GM18511 (cell line): Measurements from ENCODE around the gene ADM.

ENCODE experiments used
- ATAC-seq: cut with Tn5 transposase; IDR thresholded peaks from one replicate; pipeline ENCODE4 v1.9.1; 2021; ENCODE audit warnings: mild to moderate bottlenecking, moderate library complexity; ENCODE audit not compliant: unreplicated experiment

Gene ADM

DNA sequence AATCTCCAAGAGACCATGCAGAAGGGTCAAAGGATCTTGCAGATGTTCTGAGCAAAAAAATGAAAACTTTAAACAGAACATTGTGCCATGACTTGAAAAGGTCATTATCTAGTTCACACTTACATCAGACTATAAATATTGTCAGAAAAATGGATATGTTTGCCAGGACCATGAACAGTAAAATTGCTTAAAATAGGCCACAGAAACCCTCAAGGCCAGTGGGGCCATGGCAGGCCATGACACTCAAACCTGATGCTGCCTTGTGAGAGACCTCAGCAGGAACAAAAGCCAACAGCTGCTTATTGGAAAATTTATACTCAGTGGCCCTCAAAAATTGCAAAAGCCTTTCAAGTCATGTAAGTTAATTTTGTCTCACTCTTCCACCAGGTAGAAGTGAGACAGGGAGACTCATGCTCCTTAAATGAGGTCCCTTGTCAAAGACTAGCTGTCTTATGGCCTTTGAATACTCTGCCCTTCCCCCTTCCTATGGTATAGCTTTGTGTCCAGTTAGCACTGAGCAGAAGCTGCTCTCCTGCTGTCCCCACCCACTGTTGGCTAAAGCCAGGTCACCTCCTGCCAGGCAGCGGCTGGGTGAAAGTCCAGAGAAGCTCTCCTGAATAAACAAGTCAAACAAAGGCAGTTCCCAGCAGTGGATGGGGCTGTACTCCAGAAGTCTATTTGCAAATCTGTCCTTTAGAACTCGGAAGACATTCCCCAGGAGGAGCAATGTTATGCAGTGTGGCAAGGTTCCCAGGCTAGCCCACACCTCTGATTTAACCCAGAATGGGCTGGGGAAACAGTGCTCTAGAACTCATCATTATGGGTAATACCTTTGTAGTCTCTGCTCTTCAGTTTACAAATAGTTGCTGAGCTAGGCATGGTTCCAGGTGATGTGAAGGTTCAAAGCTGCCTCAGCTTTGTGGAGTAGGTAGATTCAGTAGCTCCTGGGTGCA lies 21.4 kb downstream of the ADM start:
- no peak for ATAC-seq

GRCh38 chr11:10327254-10327653 lies 22.4 kb downstream of the ADM start:
- ATAC-seq: no peak

GRCh38 chr11:10328314-10329098 lies 23.6 kb downstream of the ADM start:
- no peak for ATAC-seq

DNA sequence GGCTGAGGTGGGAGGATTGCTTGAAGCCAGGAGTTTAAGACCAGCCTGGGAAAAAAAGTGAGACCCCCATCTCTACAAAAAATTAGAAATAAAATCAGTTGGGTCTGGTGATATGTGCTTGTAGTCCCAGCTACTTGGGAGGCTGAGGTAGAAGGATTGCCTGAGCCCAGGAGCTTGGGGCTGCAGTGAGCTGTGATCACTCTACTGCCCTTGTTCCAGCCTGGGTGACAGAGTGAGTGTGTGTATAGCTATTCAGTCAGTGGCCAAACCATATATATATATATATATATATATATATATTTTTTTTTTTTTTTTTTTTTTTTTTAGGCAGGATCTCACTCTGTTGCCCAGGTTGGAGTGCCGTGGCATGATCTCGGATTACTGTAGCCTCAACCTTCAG lies 24.5 kb downstream of the ADM start:
- ATAC-seq: no peak

DNA sequence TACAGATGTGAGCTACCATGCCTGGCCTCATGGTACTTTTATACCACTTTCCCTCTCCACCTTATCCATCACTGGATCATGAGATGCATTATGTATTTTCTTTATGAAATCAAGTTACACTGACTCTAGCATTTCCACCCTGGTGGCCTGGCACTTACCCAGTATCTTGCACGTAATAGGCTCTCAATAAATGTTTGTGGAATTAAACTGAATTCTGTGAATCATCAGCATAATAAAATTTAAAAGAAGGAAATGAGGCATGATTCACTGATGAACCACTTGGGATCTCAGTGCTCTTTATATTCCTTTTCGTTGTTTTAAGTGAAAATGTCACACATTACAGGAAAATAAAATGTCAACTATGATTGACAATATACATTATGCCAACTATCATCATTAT lies 25.1 kb downstream of the ADM start:
- no peak for ATAC-seq

- ATAC-seq: no peak
Measured at GRCh38 chr11:10331548-10332289, 26.8 kb downstream of the ADM start.

DNA sequence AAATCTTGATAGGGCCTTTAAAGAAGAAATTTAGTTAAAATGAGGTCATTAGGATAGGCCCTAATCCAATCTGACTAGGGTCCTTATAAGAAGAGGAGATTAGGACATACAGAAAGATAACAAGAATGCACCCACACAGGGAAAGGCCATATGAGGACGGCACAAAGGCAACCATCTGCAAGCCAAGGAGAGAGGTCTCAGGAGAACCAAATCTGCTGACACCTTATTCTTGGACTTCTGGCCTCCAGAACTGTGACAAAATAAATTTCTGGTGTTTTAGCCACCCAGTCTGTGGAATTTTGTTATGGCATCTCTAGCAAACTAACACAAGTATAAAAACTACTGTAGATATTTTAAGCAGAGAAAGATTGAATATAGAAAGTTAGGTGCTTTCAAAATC lies 28.6 kb downstream of the ADM start:
- no peak for ATAC-seq

DNA sequence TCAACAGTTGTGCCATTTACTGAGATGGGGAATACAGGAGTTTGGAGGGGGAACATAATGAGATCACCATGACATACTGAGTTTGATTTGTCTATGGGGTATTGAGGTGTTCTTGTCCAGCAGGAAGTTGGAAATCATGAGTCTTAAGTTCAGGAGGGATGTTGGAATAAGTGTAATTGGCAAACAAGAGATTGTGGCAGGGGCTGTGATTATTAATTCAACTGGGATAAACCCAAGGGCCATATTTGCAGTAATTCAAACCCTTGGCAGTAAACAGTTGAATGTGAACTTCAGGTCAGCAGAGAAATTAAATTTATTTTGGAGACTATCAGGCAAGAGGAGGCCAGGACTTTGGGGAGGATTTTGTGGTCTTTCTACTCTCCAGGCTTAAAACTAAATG lies 33.4 kb downstream of the ADM start:
- no peak for ATAC-seq

DNA sequence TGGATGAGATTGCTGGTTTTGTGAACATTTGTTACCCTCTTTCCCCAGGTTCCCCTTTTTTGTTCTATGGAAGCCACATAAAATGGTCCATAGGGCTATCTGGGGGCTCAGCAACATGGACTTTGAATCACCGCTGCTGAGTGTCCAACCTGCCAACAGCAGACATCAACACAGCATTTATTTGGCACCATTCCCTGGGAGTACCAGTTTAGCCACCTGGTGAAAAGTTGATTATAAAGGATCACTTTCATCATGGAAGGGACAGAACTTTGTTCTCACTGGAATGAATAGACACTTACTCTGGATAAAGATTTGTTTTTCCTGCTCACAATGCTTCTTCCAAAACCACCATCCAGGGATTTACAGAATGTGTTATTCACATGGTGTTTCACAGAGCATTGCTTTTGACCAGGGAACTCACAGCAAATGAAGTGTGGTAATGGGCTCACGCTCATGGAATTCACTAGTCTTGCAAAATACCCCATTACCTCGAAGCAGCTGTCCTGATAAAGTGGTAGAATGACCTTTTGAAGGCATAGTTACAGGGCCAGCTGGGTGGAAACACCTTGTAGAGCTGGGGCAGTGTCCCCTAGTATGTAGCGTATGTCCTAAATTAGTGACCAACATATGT lies 43.9 kb downstream of the ADM start:
- ATAC-seq: no peak

DNA sequence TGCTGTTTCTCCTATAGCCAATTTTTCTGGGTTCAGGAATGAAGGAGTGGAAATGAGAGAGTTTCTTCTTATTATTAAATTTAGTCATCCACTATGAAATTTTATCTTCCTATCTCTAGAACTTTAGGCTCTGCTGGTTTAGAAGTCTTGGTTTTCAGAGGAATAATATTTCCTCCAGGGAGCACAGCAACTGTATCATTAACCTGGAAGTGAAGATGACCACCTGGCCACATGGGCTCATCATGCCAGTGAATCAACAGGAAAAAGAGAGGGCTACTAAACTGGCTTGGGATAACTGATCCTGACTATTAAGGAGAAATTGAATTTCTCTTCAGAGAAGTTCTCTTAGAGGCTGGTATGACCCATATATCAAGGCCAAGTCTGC lies 44.4 kb downstream of the ADM start:
- ATAC-seq: no peak

DNA sequence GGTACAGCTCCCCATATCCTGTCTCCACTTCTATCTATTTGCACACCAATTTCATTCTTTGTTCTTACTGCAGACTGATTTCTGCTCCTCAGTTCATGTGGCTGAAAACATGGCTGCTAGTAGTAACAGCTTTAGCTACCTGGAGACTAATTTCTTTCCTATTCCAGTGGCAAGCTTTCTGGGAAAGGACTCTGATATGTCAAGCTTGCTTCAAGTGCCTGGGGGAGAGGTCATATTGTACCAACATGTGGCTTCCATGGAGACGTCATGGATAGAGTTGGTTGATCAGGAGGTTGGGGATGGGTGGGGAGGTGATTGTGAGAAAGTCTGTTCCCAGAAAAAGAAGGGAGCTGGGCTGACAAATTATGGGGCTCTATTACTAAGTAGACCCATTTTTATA lies 44.9 kb downstream of the ADM start:
- ATAC-seq: no peak

- no peak for ATAC-seq
Measured at GRCh38 chr11:10350334-10350733, 45.5 kb downstream of the ADM start.

- ATAC-seq: no peak
Measured at GRCh38 chr11:10351435-10351764, 46.5 kb downstream of the ADM start.

DNA sequence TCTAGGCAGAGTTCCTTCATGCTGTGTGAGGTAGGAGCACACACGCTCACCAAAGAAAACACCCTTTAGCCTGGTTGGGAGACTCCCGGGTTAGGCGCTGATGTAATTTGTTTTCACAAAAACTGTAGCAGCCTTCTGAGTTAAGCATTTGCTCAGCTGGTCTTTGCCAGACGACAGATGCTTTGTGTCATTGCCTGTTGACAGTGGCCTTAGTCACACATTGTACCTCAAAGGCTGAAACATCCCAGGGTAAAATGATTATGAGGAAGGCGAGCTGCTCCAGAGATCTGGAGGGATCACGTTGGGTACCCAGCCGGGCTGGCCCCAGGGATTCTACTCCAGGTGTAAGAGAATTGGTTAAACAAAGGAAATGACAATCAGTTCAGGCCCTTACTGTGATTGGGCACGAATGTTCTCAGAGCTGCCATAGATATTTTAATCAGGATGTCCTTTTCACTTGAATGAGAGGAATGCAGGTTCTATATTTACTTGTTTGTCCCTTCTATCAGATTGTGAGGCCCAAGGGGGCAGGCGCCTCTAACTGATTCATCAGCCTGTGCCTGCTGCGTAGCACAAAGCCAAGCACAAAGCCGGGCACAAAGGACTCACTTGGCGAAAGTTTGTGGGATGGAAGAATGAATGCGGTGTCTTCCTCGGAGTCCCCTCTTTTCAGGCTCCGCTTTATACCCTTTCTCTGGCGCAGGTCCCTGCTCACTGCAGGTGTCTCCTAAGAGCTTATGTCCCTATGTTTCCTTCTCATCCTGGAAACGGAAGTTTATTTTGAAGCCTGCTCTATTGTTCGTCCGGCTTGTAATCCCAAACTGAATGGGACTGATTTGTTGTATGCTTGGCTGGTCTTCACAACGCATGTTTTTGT lies 47.1 kb downstream of the ADM start:
- ATAC-seq: no peak

GRCh38 chr11:10352921-10353550 lies 48.2 kb downstream of the ADM start:
- ATAC-seq: no peak

DNA sequence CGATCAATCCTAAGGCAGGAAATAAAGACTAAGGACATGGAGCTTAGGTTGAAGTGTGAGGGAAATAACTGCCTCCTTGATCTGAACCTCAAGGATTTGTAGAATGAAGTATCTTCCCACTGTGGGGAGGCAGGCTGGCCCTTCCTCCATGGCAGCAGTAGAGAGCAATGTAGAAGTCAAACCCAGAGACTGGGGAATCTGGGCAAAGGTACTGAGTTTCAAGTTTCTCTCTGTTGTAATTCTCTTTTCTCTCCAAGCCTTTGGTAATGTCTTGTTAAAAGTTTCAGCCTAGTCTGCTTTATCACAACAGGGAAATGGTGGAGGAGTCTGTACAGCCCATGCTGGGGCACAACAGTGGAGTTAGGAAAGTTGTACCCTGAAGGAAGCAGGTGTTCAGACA lies 49.5 kb downstream of the ADM start:
- ATAC-seq: no peak

- no peak for ATAC-seq
Measured at GRCh38 chr11:10355257-10355661, 50.4 kb downstream of the ADM start.

- no peak for ATAC-seq
Measured at GRCh38 chr11:10356161-10356560, 51.3 kb downstream of the ADM start.
